OCI-LY7 (cell line): Measurements from ENCODE around the gene SLC10A3. TPM values are rescaled to one million over a fixed set of nuclear protein-coding genes. Genes with fewer than 3 reads are reported as not detected.

ENCODE experiments used
- BruUV-seq: library from RNA; stranded (reverse); fragments of 400-500 nt; replicated peaks from 2 replicates; lab custom pipeline; 2021; lab: Mats Ljungman, UMichigan
- CTCF ChIA-PET: fragments of 300-600 bp; sonication (Branson Sonifier 250); formaldehyde crosslinking; loops from one replicate; lab custom pipeline; 2022; ENCODE audit warnings: antibody characterized with exemption; ENCODE audit not compliant: unreplicated experiment; lab: Charles Lee
- POLR2A ChIA-PET: fragments of 300-600 bp; sonication (Branson Sonifier 250); formaldehyde crosslinking; loops from one replicate; lab custom pipeline; 2022; ENCODE audit warnings: antibody characterized with exemption; lab: Charles Lee
- DNase-seq: peaks from one replicate; pipeline ENCODE4 v3.0.0-alpha.2; 2015; ENCODE audit warnings: low spot score
- H2AFZ ChIP-seq: fragments of 200-600 bp; sonication (generic), shearing (Covaris generic); 2 replicates; pipeline ENCODE4 v1.6.1; 2014; ENCODE audit warnings: mild to moderate bottlenecking, antibody characterized with exemption, low read length, moderate library complexity
- H3K27ac ChIP-seq: fragments of 200-600 bp; sonication (generic); 2 replicates; pipeline ENCODE4 v1.5.1; 2014; ENCODE audit warnings: mixed run types, low read depth, mild to moderate bottlenecking, moderate library complexity, low read length, inconsistent platforms; ENCODE audit not compliant: poor library complexity, severe bottlenecking
- H3K36me3 ChIP-seq: fragments of 200-600 bp; sonication (generic); 2 replicates; pipeline ENCODE4 v1.6.1; 2014; ENCODE audit warnings: mild to moderate bottlenecking, antibody characterized with exemption, low read length, moderate library complexity, mixed read lengths; ENCODE audit not compliant: insufficient read depth
- H3K4me1 ChIP-seq: fragments of 200-600 bp; sonication (generic); 2 replicates; pipeline ENCODE4 v1.5.1; 2014; ENCODE audit warnings: mild to moderate bottlenecking, low read length; ENCODE audit not compliant: insufficient read depth, poor library complexity, severe bottlenecking
- H3K4me2 ChIP-seq: fragments of 200-600 bp; sonication (generic); 2 replicates; pipeline ENCODE4 v1.6.1; 2014; ENCODE audit warnings: mild to moderate bottlenecking, low read length
- H3K4me3 ChIP-seq: fragments of 200-600 bp; sonication (generic); 2 replicates; pipeline ENCODE4 v1.5.1; 2014; ENCODE audit warnings: mild to moderate bottlenecking, low read depth, low read length; ENCODE audit not compliant: poor library complexity, severe bottlenecking
- H3K79me2 ChIP-seq: fragments of 200-600 bp; sonication (generic); 2 replicates; pipeline ENCODE4 v1.6.1; 2016; ENCODE audit warnings: low read depth, mild to moderate bottlenecking, low read length, moderate library complexity, mixed read lengths; ENCODE audit not compliant: insufficient read depth
- H3K9me2 ChIP-seq: fragments of 200-600 bp; sonication (generic); 2 replicates; pipeline ENCODE4 v1.6.1; 2016; ENCODE audit warnings: mild to moderate bottlenecking, low read length, mixed read lengths; ENCODE audit not compliant: insufficient read depth
- H3K9me3 ChIP-seq: fragments of 200-600 bp; sonication (generic); 2 replicates; pipeline ENCODE4 v1.6.1; 2014; ENCODE audit warnings: mild to moderate bottlenecking, mixed run types, low read length, mixed read lengths
- H4K20me1 ChIP-seq: fragments of 200-600 bp; sonication (generic); 2 replicates; pipeline ENCODE4 v1.6.1; 2014; ENCODE audit warnings: mild to moderate bottlenecking, antibody characterized with exemption, low read length, moderate library complexity, mixed read lengths; ENCODE audit not compliant: insufficient read depth
- CTCF ChIP-seq: fragments of 200-600 bp; sonication (generic); conservative IDR thresholded peaks from 2 replicates; pipeline ENCODE4 v1.5.1; 2014; ENCODE audit warnings: mild to moderate bottlenecking, antibody characterized with exemption, low read length, moderate library complexity, mixed read lengths
- EZH2phosphoT487 ChIP-seq: fragments of 200-600 bp; sonication (generic); IDR thresholded peaks from 2 replicates; pipeline ENCODE4 v1.6.1; 2018; ENCODE audit warnings: low read depth, borderline replicate concordance, mild to moderate bottlenecking, mixed run types, antibody characterized with exemption, low read length, moderate library complexity, mixed read lengths
- intact Hi-C: fragments of 100-400 bp; cut with micrococcal nuclease; formaldehyde crosslinking; loops from one replicate; pipeline ENCODE4 v1.10.0; 2022; ENCODE audit not compliant: unreplicated experiment
- total RNA-seq, 2 experiments: library from RNA; depleted of rRNA in 1 of 2; stranded (reverse); fragments of >200 nt in 1 of 2; shearing (Covaris generic) in 1 of 2; gene quantifications; 2 replicates each; pipeline ENCODE4 v1.2.3, GENCODE V29; 2014 to 2022

The SLC10A3 gene
- total RNA-seq, 2 experiments from 2014 or later, result 14.1 to 15.6 TPM

- Histone ChIP-seq H3K9me2 (no peaks in the 10 kb centered on the region), H2AFZ (no peak overlapping the region), H3K9me3 (no peaks in the 10 kb centered on the region), H3K4me2 (no peak overlapping the region), H3K79me2 (no peaks in the 10 kb centered on the region), H3K36me3 (no peaks in the 10 kb centered on the region), H3K4me3 (no peak overlapping the region), H3K4me1 (peaks cover 12% of the 10 kb centered on the region), H4K20me1 (no peaks in the 10 kb centered on the region), H3K27ac (no peak overlapping the region)
- no TSS peak for BruUV-seq
- no peak for DNase-seq
- intact Hi-C loops, result loop anchor here (5.0 kb wide), 1 partner anchor 39 kb away; the partner anchor contains the start of gene UBL4A
- POLR2A ChIA-PET, result no interaction called here
- CTCF ChIA-PET, result interaction anchor here (1.3 kb wide), 1 partner anchor 35 kb away, joined by 3 read pairs; the partner anchor contains the start of gene SLC10A3
- no peak for TF ChIP-seq CTCF
- TF ChIP-seq EZH2phosphoT487, result no peak
Observed at GRCh38 chrX:154525606-154526490, 35.4 kb upstream of the SLC10A3 start.

GRCh38 chrX:154519389-154519788 is 29.0 kb upstream of the SLC10A3 start:
- Histone ChIP-seq H3K4me2 (no peak overlapping the region), H4K20me1 (no peaks in the 10 kb centered on the region), H3K27ac (no peak overlapping the region), H3K36me3 (no peaks in the 10 kb centered on the region), H3K9me3 (no peaks in the 10 kb centered on the region), H3K4me1 (peaks cover 13% of the 10 kb centered on the region), H3K9me2 (no peaks in the 10 kb centered on the region), H3K79me2 (no peaks in the 10 kb centered on the region), H3K4me3 (no peak overlapping the region), H2AFZ (no peak overlapping the region)
- TF ChIP-seq CTCF (no peak), EZH2phosphoT487 (no peak)
- CTCF ChIA-PET, result no interaction called here
- intact Hi-C loops, result loop anchor here (5.0 kb wide), 1 partner anchor 42 kb away; the partner anchor contains the start of gene LAGE3
- POLR2A ChIA-PET, result no interaction called here
- BruUV-seq, result no TSS peak
- no peak for DNase-seq
